B cell (primary cell): Measurements from ENCODE around the gene NOXA1. TPM values are rescaled to one million over a fixed set of nuclear protein-coding genes. Genes with fewer than 3 reads are reported as not detected.
A peak's percentile ranks its signal among the peaks of the same experiment; 100 is the strongest.

Experiments used
- ATAC-seq: fragments of 200-7000 bp; cut with Tn5 transposase; one replicate; pipeline ENCODE4 v1.10.0; 2021; ENCODE audit warnings: low read depth, mild to moderate bottlenecking, moderate number of reproducible peaks, moderate library complexity
- CTCF ChIA-PET: fragments of 350-600 bp; sonication (Branson Sonifier 250); formaldehyde crosslinking; loops from one replicate; lab custom pipeline; 2021; ENCODE audit warnings: antibody characterized with exemption, inconsistent platforms; lab: Charles Lee
- POLR2A ChIA-PET: fragments of 350-600 bp; sonication (Branson Sonifier 250); formaldehyde crosslinking; loops from one replicate; lab custom pipeline; 2021; ENCODE audit warnings: antibody characterized with exemption; lab: Charles Lee
- DNase-seq: peaks from one replicate; pipeline ENCODE4 v3.0.0; 2013
- H2AFZ ChIP-seq: 2 replicates; pipeline ENCODE4 v1.6.1; 2012; ENCODE audit warnings: mild to moderate bottlenecking, low read depth, low read length; ENCODE audit not compliant: insufficient read depth, poor library complexity, severe bottlenecking
- H3K27ac ChIP-seq, 2 donors: 1 replicate in 1 of 2; 2 replicates in 1 of 2; pipeline ENCODE4 v1.5.1; 2012 to 2013; ENCODE audit warnings: low read length in 2 of 2, mild to moderate bottlenecking in 2 of 2, moderate library complexity in 1 of 2
- H3K27me3 ChIP-seq, 4 experiments: fragments of 200-600 bp in 1 of 4; sonication (generic) in 1 of 4; replicated peaks in 1 of 4; 1 replicate in 2 of 4; 2 replicates in 2 of 4; pipeline versions ENCODE4 v1.6.1 to v1.7.0; 2013 to 2016; ENCODE audit warnings: low read length in 3 of 4, mild to moderate bottlenecking in 2 of 4, mixed read lengths in 1 of 4, moderate library complexity in 1 of 4; ENCODE audit not compliant: insufficient read depth in 4 of 4, control insufficient read depth in 3 of 4; ENCODE audit errors: control extremely low read depth in 1 of 4
- H3K36me3 ChIP-seq, 2 experiments: replicated peaks in 1 of 2; 1 replicate in 1 of 2; 2 replicates in 1 of 2; pipeline versions ENCODE4 v1.6.1 to v1.7.1; 2013; ENCODE audit warnings: low read length in 1 of 2; ENCODE audit not compliant: insufficient read depth in 2 of 2, control insufficient read depth in 1 of 2; ENCODE audit errors: control extremely low read depth in 1 of 2, extremely low read depth in 1 of 2
- H3K4me1 ChIP-seq, 2 donors: fragments of 200-600 bp in 1 of 2; sonication (generic) in 1 of 2; 1 replicate in 1 of 2; 2 replicates in 1 of 2; pipeline versions ENCODE4 v1.5.1 to v1.6.1; 2013 to 2017; ENCODE audit warnings: low read length in 2 of 2; ENCODE audit not compliant: control insufficient read depth in 2 of 2, insufficient read depth in 2 of 2
- H3K4me2 ChIP-seq: replicated peaks from 2 replicates; pipeline ENCODE3; 2012; ENCODE audit warnings: mild to moderate bottlenecking, low read depth, low read length; ENCODE audit not compliant: poor library complexity, severe bottlenecking
- H3K4me3 ChIP-seq, 5 experiments: fragments of 200-600 bp in 1 of 5; sonication (generic) in 1 of 5; 1 replicate in 3 of 5; 2 replicates in 2 of 5; pipeline versions ENCODE4 v1.5.1 to v1.7.0; 2011 to 2016; ENCODE audit warnings: low read length in 4 of 5, mild to moderate bottlenecking in 4 of 5, low read depth in 2 of 5, control low read depth in 1 of 5, moderate library complexity in 1 of 5; ENCODE audit not compliant: insufficient read depth in 1 of 5; ENCODE audit errors: control extremely low read depth in 1 of 5, extremely low read depth in 1 of 5
- H3K79me2 ChIP-seq: fragments of 200-600 bp; sonication (generic); one replicate; pipeline ENCODE4 v1.6.0; 2016; ENCODE audit warnings: low read length; ENCODE audit not compliant: control insufficient read depth, insufficient read depth
- H3K9ac ChIP-seq: fragments of 200-600 bp; sonication (generic); 2 replicates; pipeline ENCODE4 v1.6.1; 2017; ENCODE audit warnings: mild to moderate bottlenecking, low read length, moderate library complexity
- H3K9me3 ChIP-seq, 3 donors: one replicate each; pipeline versions ENCODE4 v1.6.1 to v1.7.1; 2013; ENCODE audit warnings: low read length in 2 of 3; ENCODE audit not compliant: control insufficient read depth in 2 of 3, insufficient read depth in 1 of 3; ENCODE audit errors: control extremely low read depth in 1 of 3
- H4K20me1 ChIP-seq: 2 replicates; pipeline ENCODE4 v1.6.0; 2012; ENCODE audit warnings: mild to moderate bottlenecking, low read length; ENCODE audit not compliant: insufficient read depth, control insufficient read depth, poor library complexity, severe bottlenecking
- H3K27ac Mint-ChIP-seq: one replicate; pipeline ENCODE4 v1.8.0; 2021; ENCODE audit warnings: mixed read lengths
- H3K27me3 Mint-ChIP-seq: one replicate; pipeline ENCODE4 v1.8.0; 2021; ENCODE audit warnings: mixed read lengths
- H3K4me1 Mint-ChIP-seq: one replicate; pipeline ENCODE4 v1.8.0; 2021; ENCODE audit warnings: mixed read lengths
- H3K4me3 Mint-ChIP-seq: one replicate; pipeline ENCODE4 v1.8.0; 2021; ENCODE audit warnings: mixed read lengths
- H3K9me3 Mint-ChIP-seq: one replicate; pipeline ENCODE4 v1.8.0; 2022; ENCODE audit warnings: mixed read lengths; ENCODE audit not compliant: insufficient read depth
- CTCF ChIP-seq: fragments of 200-600 bp; IDR thresholded peaks from one replicate; pipeline ENCODE4 v1.8.0; 2022; ENCODE audit warnings: antibody characterized with exemption, mild to moderate bottlenecking
- EZH2 ChIP-seq: IDR thresholded peaks from 2 replicates; pipeline ENCODE4 v1.6.1; 2012; ENCODE audit warnings: borderline replicate concordance, low read depth, mild to moderate bottlenecking, moderate library complexity, low read length; ENCODE audit not compliant: insufficient read depth, poor library complexity, severe bottlenecking
- WGBS: methylation state at CpG from one replicate; pipeline ENCODE4 v1.1.5; 2013; ENCODE audit warnings: missing lambda C conversion rate; ENCODE audit not compliant: insufficient coverage; 5-methylcytosine and 5-hydroxymethylcytosine counted together
- intact Hi-C: fragments of 100-400 bp; cut with micrococcal nuclease; formaldehyde crosslinking; loops from one replicate; pipeline ENCODE4 v1.10.0; 2022
- polyA plus RNA-seq: library from polyadenylated mRNA; depleted of rRNA; stranded (reverse); fragments of >200 nt; gene quantifications from 2 replicates; pipeline ENCODE4 v1.2.3, GENCODE V29; 2012
- total RNA-seq, 2 donors: library from RNA; stranded (reverse); fragments of 120-200 nt in 1 of 2; gene quantifications; 1 replicate in 1 of 2; 2 replicates in 1 of 2; pipeline versions ENCODE4 v1.2.3 to v1.2.4, GENCODE V29; 2013 to 2022

NOXA1 gene
- total and polyA plus RNA-seq, 2 donors (not counting 1 experiment from before 2014, with no cell fraction given): 5.7 to 7.7 TPM

DNA sequence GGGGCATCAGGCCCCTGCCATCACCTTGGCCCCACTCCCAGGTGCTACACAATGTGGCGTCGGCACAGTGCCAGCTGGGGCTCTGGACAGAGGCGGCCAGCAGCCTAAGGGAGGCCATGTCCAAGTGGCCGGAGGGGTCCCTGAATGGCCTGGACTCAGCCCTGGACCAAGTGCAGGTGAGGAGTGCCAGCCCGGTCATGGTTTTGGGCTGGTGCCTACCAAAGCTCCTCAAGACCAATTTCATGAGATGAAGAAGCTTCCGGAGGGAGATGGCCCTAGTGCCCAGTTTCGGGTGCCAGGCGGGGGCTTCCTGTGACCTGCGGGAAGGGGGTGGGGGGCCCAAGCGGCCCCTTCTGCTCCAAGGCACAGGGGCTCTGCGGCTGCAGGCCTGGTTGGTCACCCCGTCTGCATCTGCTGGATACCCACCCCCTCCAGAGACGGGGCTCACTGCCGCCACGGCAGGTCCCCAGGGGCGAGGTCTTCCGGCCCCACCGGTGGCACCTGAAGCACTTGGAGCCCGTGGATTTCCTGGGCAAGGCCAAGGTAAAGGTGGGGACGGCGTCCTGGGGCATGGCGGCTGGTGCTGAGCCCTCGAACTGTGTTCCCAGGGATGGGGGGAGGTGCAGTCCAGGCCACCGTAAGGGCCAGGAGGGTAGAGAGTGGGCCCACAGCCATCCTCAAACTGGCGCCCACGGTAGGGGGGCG is 5.8 kb downstream of the NOXA1 start:
- ChIA-PET CTCF (interaction anchor here (1.4 kb wide), 1 partner anchor 13 kb away, joined by 3 read pairs; no protein-coding TSS in a partner anchor), POLR2A (interaction anchor here (0.7 kb wide), 1 partner anchor 49 kb away, joined by 5 read pairs; no protein-coding TSS in a partner anchor)
- Histone ChIP-seq H3K27me3 (peaks cover 0 to 28% (median 8%) of the 10 kb centered on the region in 4 experiments), H3K9ac (no peak overlapping the region), H3K79me2 (no peaks in the 10 kb centered on the region), H3K4me2 (peak overlapping the region; percentile 67), H3K36me3 (no peaks in the 10 kb centered on the region), H3K4me1 (peaks cover 25 to 30% of the 10 kb centered on the region in 2 donors), H3K9me3 (peaks cover 0 to 13% (median 0%) of the 10 kb centered on the region in 3 donors), H4K20me1 (no peaks in the 10 kb centered on the region), H3K4me3 (peak overlapping the region in 2 of 5 experiments; percentile 5 to 36), H2AFZ (peak overlapping the region; percentile 38), H3K27ac (no peak overlapping the region)
- Mint-ChIP-seq H3K27ac (no peak overlapping the region), H3K4me3 (peak overlapping the region; percentile 49), H3K9me3 (no peaks in the 10 kb centered on the region), H3K4me1 (peaks cover 14% of the 10 kb centered on the region), H3K27me3 (no peaks in the 10 kb centered on the region)
- intact Hi-C loops: no loop called here
- no peak for ATAC-seq
- TF ChIP-seq EZH2 (no peak), CTCF (no peak)
- 39% methylated on average over 27 of the region's 27 CpGs for WGBS
- no peak for DNase-seq

GRCh38 chr9:137429546-137429890 is 6.3 kb downstream of the NOXA1 start:
- peak overlapping the region; percentile 38 for H2AFZ ChIP-seq
- H3K27ac ChIP-seq: no peak overlapping the region
- H3K79me2 ChIP-seq: no peaks in the 10 kb centered on the region
- peak overlapping the region; percentile 28 for H3K9ac ChIP-seq
- H3K4me2 ChIP-seq: peak overlapping the region; percentile 67
- H3K36me3 ChIP-seq: no peaks in the 10 kb centered on the region
- Mint-ChIP-seq H3K27ac (no peak overlapping the region), H3K4me3 (peak overlapping the region; percentile 49), H3K27me3 (no peaks in the 10 kb centered on the region), H3K9me3 (no peaks in the 10 kb centered on the region), H3K4me1 (peaks cover 14% of the 10 kb centered on the region)
- intact Hi-C loops: no loop called here
- DNase-seq: no peak
- ATAC-seq: no peak
- 33% methylated on average over 12 of the region's 14 CpGs for WGBS
- ChIA-PET POLR2A (interaction anchor here (0.7 kb wide), 1 partner anchor 49 kb away, joined by 5 read pairs; no protein-coding TSS in a partner anchor), CTCF (interaction anchor here (1.2 kb wide), 1 partner anchor 128 kb away, joined by 3 read pairs; the partner anchor contains the start of gene NRARP)
- peak overlapping the region in 2 of 5 experiments; percentile 5 to 36 for H3K4me3 ChIP-seq
- H3K27me3 ChIP-seq: peaks cover 0 to 28% (median 8%) of the 10 kb centered on the region in 4 experiments
- peaks cover 0 to 13% (median 0%) of the 10 kb centered on the region in 3 donors for H3K9me3 ChIP-seq
- no peaks in the 10 kb centered on the region for H4K20me1 ChIP-seq
- TF ChIP-seq CTCF: no peak
- TF ChIP-seq EZH2: no peak
- peaks cover 24 to 26% of the 10 kb centered on the region in 2 donors for H3K4me1 ChIP-seq
